H1 (cell line): ENCODE measurements around the gene ZDHHC19. TPM values are rescaled to one million over a fixed set of nuclear protein-coding genes. Genes with fewer than 3 reads are reported as not detected.

Experiments used
- CEBPB ChIP-seq: IDR thresholded peaks from 2 replicates; pipeline ENCODE4 v1.6.1; 2012; ENCODE audit warnings: low read depth, low read length
- EZH2 ChIP-seq: fragments of 200-600 bp; sonication (generic); IDR thresholded peaks from 2 replicates; pipeline ENCODE4 v1.7.1; 2012; ENCODE audit warnings: low read depth, mild to moderate bottlenecking, moderate library complexity, low read length, inconsistent platforms; ENCODE audit not compliant: severe bottlenecking
- GTF2F1 ChIP-seq: IDR thresholded peaks from 2 replicates; pipeline ENCODE4 v1.6.1; 2012; ENCODE audit warnings: low read depth, low read length, improper control_type of control experiment, borderline replicate concordance
- KDM4A ChIP-seq: IDR thresholded peaks from one replicate; pipeline ENCODE4 v1.7.1; 2012; ENCODE audit warnings: low read depth, mild to moderate bottlenecking, moderate library complexity, low read length, inconsistent platforms; ENCODE audit not compliant: severe bottlenecking
- PHF8 ChIP-seq: fragments of 200-600 bp; sonication (generic); conservative IDR thresholded peaks from 2 replicates; pipeline ENCODE4 v1.7.1; 2012; ENCODE audit warnings: low read depth, mild to moderate bottlenecking, inconsistent platforms, low read length, moderate library complexity
- polyA plus RNA-seq, 7 experiments: library from polyadenylated mRNA; depleted of rRNA in 3 of 7; stranded (reverse) in 5 of 7; unstranded in 2 of 7; fragments of >200 nt in 5 of 7; fragments of 200-250 nt in 2 of 7; gene quantifications; 1 replicate in 5 of 7; 2 replicates in 1 of 7; 4 replicates in 1 of 7; pipeline versions ENCODE4 v1.2.1 to v1.2.3, GENCODE V29; 2011 to 2013; ENCODE audit warnings: missing spikeins in 2 of 7, mixed read lengths in 2 of 7
- total RNA-seq: library from RNA; stranded (reverse); fragmentation: NEBNext Ultra II Directional; extraction: Animal tissue kit (Norgen Biotek cat#: 25700); gene quantifications from 2 replicates; pipeline ENCODE4 v1.2.1, GENCODE V29; 2021
- TF ChIP-seq, protein P1 (sequence below): IDR thresholded peaks from 2 replicates; pipeline ENCODE4 v1.6.1; 2011; ENCODE audit warnings: low read length, improper control_type of control experiment

The ZDHHC19 gene
- total and polyA plus RNA-seq, 2 of the 8 experiments (the other 6 are each of a cell fraction or from before 2014, with no cell fraction given) = 2.5 to 4.1 TPM

DNA sequence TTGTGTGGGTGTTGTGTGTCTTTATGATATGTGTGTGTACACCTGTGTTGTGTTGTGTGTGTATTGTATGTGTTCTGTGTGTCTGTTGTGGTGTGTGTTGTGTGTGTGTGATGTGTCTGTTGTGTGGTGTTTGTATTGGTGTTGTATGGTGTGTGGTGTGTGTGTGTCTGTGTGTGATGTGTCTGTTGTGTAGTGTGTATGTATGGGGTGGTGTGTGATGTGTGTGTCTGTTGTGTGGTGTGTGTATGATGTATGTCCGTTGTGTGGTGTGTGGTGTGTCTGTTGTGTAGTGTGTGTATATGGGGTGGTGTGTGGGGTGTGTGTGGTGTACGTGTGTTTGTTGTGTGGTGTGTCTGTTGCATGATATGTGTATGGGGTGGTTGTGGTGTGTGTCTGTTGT is 46.6 kb downstream of the ZDHHC19 start (continued):
- TF ChIP-seq, protein P1, sequence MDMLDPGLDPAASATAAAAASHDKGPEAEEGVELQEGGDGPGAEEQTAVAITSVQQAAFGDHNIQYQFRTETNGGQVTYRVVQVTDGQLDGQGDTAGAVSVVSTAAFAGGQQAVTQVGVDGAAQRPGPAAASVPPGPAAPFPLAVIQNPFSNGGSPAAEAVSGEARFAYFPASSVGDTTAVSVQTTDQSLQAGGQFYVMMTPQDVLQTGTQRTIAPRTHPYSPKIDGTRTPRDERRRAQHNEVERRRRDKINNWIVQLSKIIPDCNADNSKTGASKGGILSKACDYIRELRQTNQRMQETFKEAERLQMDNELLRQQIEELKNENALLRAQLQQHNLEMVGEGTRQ = no peak
- no peak for TF ChIP-seq PHF8
- TF ChIP-seq CEBPB = no peak
- no peak for TF ChIP-seq KDM4A
- TF ChIP-seq EZH2 = no peak
- no peak for TF ChIP-seq GTF2F1
- TF ChIP-seq, all 59 proteins: peak for 0
